ENCODE measurements around the gene PRPF6. TPM values are rescaled to one million over a fixed set of nuclear protein-coding genes. Genes with fewer than 3 reads are reported as not detected.

The PRPF6 gene
- total and polyA plus RNA-seq, 8 donors, result 49.8 to 85.4 (median 80.3) TPM

GRCh38 chr20:64038565-64039292, 57.8 kb downstream of the PRPF6 start:
- intact Hi-C loops (cut with DNase I), result no loop called here
- peak overlapping the region; percentile 38 to 53 for H3K4me3 ChIP-seq
- TF ChIP-seq CTCF (IDR thresholded peaks at IDR 0.05), result peak; percentile 68 to 77
- H3K4me1 ChIP-seq, result peaks cover 21 to 50% of the 10 kb centered on the region in 2 donors
- peaks cover 32 to 76% of the 10 kb centered on the region in 2 donors for H3K27me3 ChIP-seq
- ATAC-seq, result peak; percentile 94
- peak overlapping the region; percentile 76 to 78 for H3K27ac ChIP-seq
- no peaks in the 10 kb centered on the region for H3K9me3 ChIP-seq
- DNase-seq, result peak in 3 of 4 donors; percentile 77 to 96 (median 77)
- H3K36me3 ChIP-seq, result peaks cover 0 to 19% of the 10 kb centered on the region in 2 donors

GRCh38 chr20:64039293-64040160, 58.6 kb downstream of the PRPF6 start:
- Histone ChIP-seq H3K4me3 (peak overlapping the region; percentile 38 to 53), H3K4me1 (peaks cover 21 to 50% of the 10 kb centered on the region in 2 donors), H3K27ac (peak overlapping the region in 1 of 2 donors; percentile 16), H3K27me3 (peaks cover 32 to 76% of the 10 kb centered on the region in 2 donors), H3K36me3 (peaks cover 0 to 11% of the 10 kb centered on the region in 2 donors), H3K9me3 (no peaks in the 10 kb centered on the region)
- intact Hi-C loops (cut with DNase I), result no loop called here
- DNase-seq (no peak), ATAC-seq (peak; percentile 40)
- no peak for TF ChIP-seq CTCF (IDR thresholded peaks at IDR 0.05)

- peaks cover 21 to 50% of the 10 kb centered on the region in 2 donors for H3K4me1 ChIP-seq
- ATAC-seq, result no peak
- peaks cover 0 to 2% of the 10 kb centered on the region in 2 donors for H3K36me3 ChIP-seq
- intact Hi-C loops (cut with DNase I), result no loop called here
- H3K27ac ChIP-seq, result peak overlapping the region in 1 of 2 donors; percentile 80
- H3K9me3 ChIP-seq, result no peaks in the 10 kb centered on the region
- no peak for TF ChIP-seq CTCF (IDR thresholded peaks at IDR 0.05)
- H3K27me3 ChIP-seq, result peaks cover 32 to 85% of the 10 kb centered on the region in 2 donors
- no peak overlapping the region for H3K4me3 ChIP-seq
- no peak for DNase-seq
Observed at GRCh38 chr20:64040231-64041039, 59.5 kb downstream of the PRPF6 start.

GRCh38 chr20:64041040-64041780, 60.3 kb downstream of the PRPF6 start:
- H3K36me3 ChIP-seq, result no peaks in the 10 kb centered on the region
- no peak for TF ChIP-seq CTCF (IDR thresholded peaks at IDR 0.05)
- peaks cover 32 to 88% of the 10 kb centered on the region in 2 donors for H3K27me3 ChIP-seq
- ATAC-seq (no peak), DNase-seq (no peak)
- intact Hi-C loops (cut with DNase I), result no loop called here
- peak overlapping the region in 1 of 2 donors; percentile 80 for H3K27ac ChIP-seq
- no peak overlapping the region for H3K4me3 ChIP-seq
- H3K9me3 ChIP-seq, result no peaks in the 10 kb centered on the region
- H3K4me1 ChIP-seq, result peaks cover 21 to 50% of the 10 kb centered on the region in 2 donors
